Pancreas (tissue), 10 donors: Measurements from ENCODE around the gene PCBP4. TPM values are rescaled to one million over a fixed set of nuclear protein-coding genes. Genes with fewer than 3 reads are reported as not detected.
A peak's percentile ranks its signal among the peaks of the same experiment; 100 is the strongest.

Experiments used
- ATAC-seq, 4 donors: fragments of 200-7000 bp; cut with Tn5 transposase; one replicate each; pipeline versions ENCODE4 v1.8.0 to v1.9.1; 2020; ENCODE audit warnings: mild to moderate bottlenecking in 4 of 4, moderate library complexity in 4 of 4
- DNase-seq, 6 donors: peaks; one replicate each; pipeline ENCODE4 v3.0.0-alpha.2; 2020
- FAIRE-seq: peaks from 2 replicates; lab custom pipeline; 2012; peaks lifted over from hg19 to GRCh38; lab: Jason Lieb, UNC
- H3K27ac ChIP-seq, 4 donors: fragments of 200-600 bp; sonication (generic); 1 replicate in 3 of 4; 2 replicates in 1 of 4; pipeline versions ENCODE4 v1.5.0 to v1.8.0; 2020
- H3K27me3 ChIP-seq, 4 donors: fragments of 200-600 bp; one replicate each; pipeline ENCODE4 v1.8.0; 2021
- H3K36me3 ChIP-seq, 3 donors: fragments of 200-600 bp; sonication (generic) in 1 of 3; one replicate each; pipeline versions ENCODE4 v1.5.0 to v1.8.0; 2020 to 2021
- H3K4me1 ChIP-seq, 3 donors: fragments of 200-600 bp; one replicate each; pipeline ENCODE4 v1.8.0; 2021
- H3K4me3 ChIP-seq, 4 donors: fragments of 200-600 bp; sonication (generic) in 2 of 4; one replicate each; pipeline versions ENCODE4 v1.5.0 to v1.8.0; 2020 to 2021
- H3K9me3 ChIP-seq, 4 donors: fragments of 200-600 bp; one replicate each; pipeline ENCODE4 v1.8.0; 2021
- CTCF ChIP-seq, 4 donors: fragments of 200-600 bp; sonication (generic) in 3 of 4; IDR thresholded peaks; one replicate each; pipeline versions ENCODE4 v1.5.0 to v1.8.0; 2021; ENCODE audit warnings: antibody characterized with exemption in 4 of 4
- WGBS, 2 donors: extraction: QIAGEN DNeasy Blood & Tissue Kit; methylation state at CpG; one replicate each; pipeline ENCODE4 v1.1.7; 2013; 5-methylcytosine and 5-hydroxymethylcytosine counted together
- intact Hi-C, 3 donors: fragments of 100-400 bp; cut with DNase I; formaldehyde crosslinking; loops; one replicate each; pipeline versions ENCODE4 v1.11.1 to v1.14.2; 2022
- polyA plus RNA-seq, 2 donors: library from polyadenylated mRNA; stranded (reverse); fragments of 200-250 nt; gene quantifications; one replicate each; pipeline ENCODE4 v1.2.3, GENCODE V29; 2013
- total RNA-seq, 6 donors: library from RNA; stranded (reverse); fragmentation: NEBNext Ultra II Directional in 4 of 6; extraction: Animal tissue kit (Norgen Biotek cat#: 25700) in 4 of 6; gene quantifications; one replicate each; pipeline versions ENCODE4 v1.2.1 to v1.2.4, GENCODE V29; 2021 to 2023
- donor health status: healthy with polysubstance abuse.
- donor health status: DM: no; HTN: no; CAD: no; lungs with moderate emphysema.
- donor health status: DM: no; HTN: no; CAD: no.
- donor health status: control.
- donor health status: control.
- donor health status: Bipolar disorder and iron deficiency.
- donor health status: DM: yes; HTN: yes; CAD: no.
- donor health status: DM: no; HTN: no; CAD: no.
- donor health status: DM: no; HTN: no; CAD: no.
- donor health status: DM: yes; HTN: yes; CAD: no.

PCBP4 gene
- total and polyA plus RNA-seq, 8 donors = 10.7 to 55.2 (median 17.4) TPM

DNA sequence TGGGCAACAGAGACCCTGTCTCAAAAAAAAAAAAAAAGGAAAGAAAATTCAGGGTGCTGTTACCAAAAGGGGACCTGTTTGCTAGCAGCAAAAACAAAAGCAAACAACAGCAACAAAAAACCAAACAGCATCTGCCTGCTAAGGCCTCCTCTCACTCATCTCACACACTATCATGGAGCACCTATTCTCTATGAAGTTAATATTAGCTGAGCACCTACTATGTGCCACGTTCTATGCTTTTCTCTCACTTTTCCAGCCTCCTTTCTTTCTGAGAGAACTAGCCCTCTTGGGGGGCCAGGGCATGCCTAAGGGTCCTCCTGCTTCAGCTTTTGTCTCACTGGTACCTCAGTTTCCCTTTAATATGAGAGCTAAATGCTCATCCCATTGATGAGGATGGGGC lies 12.5 kb downstream of the PCBP4 start:
- no peak overlapping the region for H3K27ac ChIP-seq
- FAIRE-seq (no peak), ATAC-seq (no peak), DNase-seq (no peak)
- WGBS, 2 donors = 39 to 58% methylated on average over 1 of the region's 1 CpG
- no peak overlapping the region for H3K4me3 ChIP-seq
- TF ChIP-seq CTCF (IDR thresholded peaks at IDR 0.05) = no peak
- H3K4me1 ChIP-seq = peaks cover 0 to 5% (median 0%) of the 10 kb centered on the region in 3 donors
- intact Hi-C loops = no loop called here
- no peaks in the 10 kb centered on the region for H3K36me3 ChIP-seq
- no peaks in the 10 kb centered on the region for H3K27me3 ChIP-seq
- H3K9me3 ChIP-seq = no peaks in the 10 kb centered on the region

DNA sequence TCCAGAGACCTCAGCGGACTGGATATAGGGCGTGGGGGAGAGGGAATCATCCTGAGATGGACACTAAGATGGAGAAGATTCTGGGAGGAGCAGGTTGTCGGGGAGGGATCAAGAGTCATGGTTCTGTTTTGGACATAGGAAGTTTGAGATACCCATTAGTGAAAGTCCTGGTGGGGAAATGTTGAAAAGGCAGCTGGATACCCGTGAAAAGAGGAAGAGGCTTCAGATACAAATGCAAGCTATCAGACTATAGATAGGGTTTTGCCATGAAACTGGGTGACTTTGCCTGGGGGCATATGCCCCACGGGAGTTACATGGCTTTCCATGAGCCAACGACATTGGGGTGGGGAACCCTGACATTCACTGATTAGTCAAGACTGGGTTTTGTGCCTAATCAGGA lies 13.1 kb downstream of the PCBP4 start:
- Histone ChIP-seq H3K36me3 (no peaks in the 10 kb centered on the region), H3K9me3 (no peaks in the 10 kb centered on the region), H3K4me3 (no peak overlapping the region), H3K27ac (no peak overlapping the region), H3K4me1 (peaks cover 0 to 5% (median 0%) of the 10 kb centered on the region in 3 donors), H3K27me3 (no peaks in the 10 kb centered on the region)
- 73 to 82% methylated on average over 6 of the region's 6 CpGs for WGBS, 2 donors
- intact Hi-C loops = no loop called here
- DNase-seq (no peak), ATAC-seq (no peak), FAIRE-seq (no peak)
- no peak for TF ChIP-seq CTCF (IDR thresholded peaks at IDR 0.05)

- Histone ChIP-seq H3K27me3 (no peaks in the 10 kb centered on the region), H3K27ac (no peak overlapping the region), H3K4me3 (no peak overlapping the region), H3K9me3 (no peaks in the 10 kb centered on the region), H3K4me1 (peaks cover 0 to 5% (median 0%) of the 10 kb centered on the region in 3 donors), H3K36me3 (no peaks in the 10 kb centered on the region)
- DNase-seq = peak in 1 of 6 donors; percentile 2
- no peak for FAIRE-seq
- WGBS, 2 donors = 80 to 86% methylated on average over 3 of the region's 3 CpGs
- ATAC-seq = no peak
- intact Hi-C loops = no loop called here
- TF ChIP-seq CTCF (IDR thresholded peaks at IDR 0.05) = no peak
Measured at GRCh38 chr3:51953445-51953844, 13.8 kb downstream of the PCBP4 start.

DNA sequence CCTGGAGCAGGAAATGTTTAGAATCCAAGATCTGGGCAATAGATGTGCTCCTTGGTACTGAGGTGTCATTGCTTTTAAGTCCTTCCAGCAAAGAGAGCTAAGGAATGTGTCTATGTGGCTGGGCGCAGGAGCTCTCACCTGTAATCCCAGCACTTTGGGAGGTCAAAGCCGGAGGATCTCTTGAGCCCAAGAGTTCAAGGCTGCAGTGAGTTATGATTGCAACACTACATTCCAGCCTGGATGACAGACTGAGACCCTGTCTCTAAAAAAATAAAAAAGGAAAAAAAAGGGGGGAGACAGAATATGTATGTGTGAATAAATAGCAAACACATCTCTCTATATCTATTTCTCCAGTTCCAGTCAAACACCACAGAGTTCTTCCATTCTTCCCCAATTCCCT lies 16.4 kb downstream of the PCBP4 start:
- Histone ChIP-seq H3K36me3 (no peaks in the 10 kb centered on the region), H3K27me3 (no peaks in the 10 kb centered on the region), H3K9me3 (no peaks in the 10 kb centered on the region), H3K27ac (no peak overlapping the region), H3K4me3 (no peak overlapping the region), H3K4me1 (no peaks in the 10 kb centered on the region)
- FAIRE-seq (no peak), DNase-seq (no peak), ATAC-seq (no peak)
- TF ChIP-seq CTCF (IDR thresholded peaks at IDR 0.05) = no peak
- WGBS, 2 donors = 76 to 82% methylated on average over 2 of the region's 2 CpGs
- intact Hi-C loops = no loop called here

- no peak overlapping the region for H3K4me3 ChIP-seq
- DNase-seq = peak in 1 of 6 donors; percentile 30
- H3K4me1 ChIP-seq = no peaks in the 10 kb centered on the region
- no peaks in the 10 kb centered on the region for H3K27me3 ChIP-seq
- ATAC-seq = no peak
- H3K9me3 ChIP-seq = no peaks in the 10 kb centered on the region
- TF ChIP-seq CTCF (IDR thresholded peaks at IDR 0.05) = no peak
- H3K36me3 ChIP-seq = no peaks in the 10 kb centered on the region
- intact Hi-C loops = loop anchor here in 1 of 3 donors (10.0 kb wide), 1 partner anchor 176 kb away; no protein-coding TSS in a partner anchor
- WGBS, 2 donors = 86 to 95% methylated on average over 5 of the region's 5 CpGs
- H3K27ac ChIP-seq = no peak overlapping the region
- no peak for FAIRE-seq
Measured at GRCh38 chr3:51949121-51949520, 18.1 kb downstream of the PCBP4 start.
